HL-60 (cell line): ENCODE data around the gene RNGTT.

Experiments
- GABPA ChIP-seq: IDR thresholded peaks from 2 replicates; pipeline ENCODE4 v1.6.1; 2012; ENCODE audit warnings: low read depth
- POLR2AphosphoS5 ChIP-seq: IDR thresholded peaks from 2 replicates; pipeline ENCODE4 v1.6.1; 2012; ENCODE audit warnings: low read depth
- SPI1 ChIP-seq: IDR thresholded peaks from 2 replicates; pipeline ENCODE4 v1.6.1; 2012; ENCODE audit warnings: low read depth, mild to moderate bottlenecking, borderline replicate concordance
- TF ChIP-seq, protein P1 (sequence below): IDR thresholded peaks from one replicate; pipeline ENCODE4 v1.5.1; 2011; ENCODE audit warnings: low read length, control low read depth, inconsistent platforms; ENCODE audit not compliant: insufficient read depth
- TF ChIP-seq, protein P2 (sequence below): IDR thresholded peaks from 2 replicates; pipeline ENCODE4 v1.6.1; 2012; ENCODE audit warnings: low read depth; ENCODE audit not compliant: insufficient replicate concordance

DNA sequence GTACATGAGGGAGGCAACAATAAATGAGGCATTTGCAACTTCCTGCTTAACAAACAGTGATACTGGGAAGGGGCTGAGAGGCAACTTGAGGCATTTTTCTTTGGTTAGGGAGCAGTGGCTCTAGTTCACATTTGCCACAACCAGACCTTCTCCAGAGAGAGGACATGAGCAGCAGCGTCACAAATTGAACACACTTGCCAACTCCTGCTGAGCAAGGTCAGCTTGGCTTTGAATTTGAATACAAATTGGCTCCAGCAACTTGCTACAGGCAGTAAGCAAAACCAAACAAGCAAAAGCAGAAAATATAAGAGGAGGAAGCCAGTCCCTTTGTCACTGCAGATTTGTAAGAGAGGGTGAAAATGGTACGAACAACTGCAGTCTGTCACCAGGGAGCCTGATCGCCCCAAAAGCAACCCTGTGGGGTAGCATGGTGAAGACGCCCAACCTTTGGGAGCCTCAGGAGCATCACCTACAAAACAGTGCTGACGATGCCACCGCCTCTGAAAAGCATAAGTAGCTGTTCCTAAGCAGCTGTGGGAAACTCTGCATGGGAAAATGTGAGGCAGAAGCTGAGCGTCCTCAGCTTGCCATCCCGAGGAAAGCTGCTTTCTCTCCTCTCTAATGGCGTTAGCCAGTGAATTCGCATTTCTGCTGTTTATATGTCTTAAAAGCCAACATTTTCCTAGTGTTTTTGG, 378.7 kb downstream of the RNGTT start:
- TF ChIP-seq, protein P1, sequence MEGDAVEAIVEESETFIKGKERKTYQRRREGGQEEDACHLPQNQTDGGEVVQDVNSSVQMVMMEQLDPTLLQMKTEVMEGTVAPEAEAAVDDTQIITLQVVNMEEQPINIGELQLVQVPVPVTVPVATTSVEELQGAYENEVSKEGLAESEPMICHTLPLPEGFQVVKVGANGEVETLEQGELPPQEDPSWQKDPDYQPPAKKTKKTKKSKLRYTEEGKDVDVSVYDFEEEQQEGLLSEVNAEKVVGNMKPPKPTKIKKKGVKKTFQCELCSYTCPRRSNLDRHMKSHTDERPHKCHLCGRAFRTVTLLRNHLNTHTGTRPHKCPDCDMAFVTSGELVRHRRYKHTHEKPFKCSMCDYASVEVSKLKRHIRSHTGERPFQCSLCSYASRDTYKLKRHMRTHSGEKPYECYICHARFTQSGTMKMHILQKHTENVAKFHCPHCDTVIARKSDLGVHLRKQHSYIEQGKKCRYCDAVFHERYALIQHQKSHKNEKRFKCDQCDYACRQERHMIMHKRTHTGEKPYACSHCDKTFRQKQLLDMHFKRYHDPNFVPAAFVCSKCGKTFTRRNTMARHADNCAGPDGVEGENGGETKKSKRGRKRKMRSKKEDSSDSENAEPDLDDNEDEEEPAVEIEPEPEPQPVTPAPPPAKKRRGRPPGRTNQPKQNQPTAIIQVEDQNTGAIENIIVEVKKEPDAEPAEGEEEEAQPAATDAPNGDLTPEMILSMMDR: no peak
- TF ChIP-seq GABPA (no peak), POLR2AphosphoS5 (no peak), SPI1 (no peak)
- TF ChIP-seq, protein P2, sequence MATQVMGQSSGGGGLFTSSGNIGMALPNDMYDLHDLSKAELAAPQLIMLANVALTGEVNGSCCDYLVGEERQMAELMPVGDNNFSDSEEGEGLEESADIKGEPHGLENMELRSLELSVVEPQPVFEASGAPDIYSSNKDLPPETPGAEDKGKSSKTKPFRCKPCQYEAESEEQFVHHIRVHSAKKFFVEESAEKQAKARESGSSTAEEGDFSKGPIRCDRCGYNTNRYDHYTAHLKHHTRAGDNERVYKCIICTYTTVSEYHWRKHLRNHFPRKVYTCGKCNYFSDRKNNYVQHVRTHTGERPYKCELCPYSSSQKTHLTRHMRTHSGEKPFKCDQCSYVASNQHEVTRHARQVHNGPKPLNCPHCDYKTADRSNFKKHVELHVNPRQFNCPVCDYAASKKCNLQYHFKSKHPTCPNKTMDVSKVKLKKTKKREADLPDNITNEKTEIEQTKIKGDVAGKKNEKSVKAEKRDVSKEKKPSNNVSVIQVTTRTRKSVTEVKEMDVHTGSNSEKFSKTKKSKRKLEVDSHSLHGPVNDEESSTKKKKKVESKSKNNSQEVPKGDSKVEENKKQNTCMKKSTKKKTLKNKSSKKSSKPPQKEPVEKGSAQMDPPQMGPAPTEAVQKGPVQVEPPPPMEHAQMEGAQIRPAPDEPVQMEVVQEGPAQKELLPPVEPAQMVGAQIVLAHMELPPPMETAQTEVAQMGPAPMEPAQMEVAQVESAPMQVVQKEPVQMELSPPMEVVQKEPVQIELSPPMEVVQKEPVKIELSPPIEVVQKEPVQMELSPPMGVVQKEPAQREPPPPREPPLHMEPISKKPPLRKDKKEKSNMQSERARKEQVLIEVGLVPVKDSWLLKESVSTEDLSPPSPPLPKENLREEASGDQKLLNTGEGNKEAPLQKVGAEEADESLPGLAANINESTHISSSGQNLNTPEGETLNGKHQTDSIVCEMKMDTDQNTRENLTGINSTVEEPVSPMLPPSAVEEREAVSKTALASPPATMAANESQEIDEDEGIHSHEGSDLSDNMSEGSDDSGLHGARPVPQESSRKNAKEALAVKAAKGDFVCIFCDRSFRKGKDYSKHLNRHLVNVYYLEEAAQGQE: no peak
